ENCODE data around the gene RNF175.

The RNF175 gene

DNA sequence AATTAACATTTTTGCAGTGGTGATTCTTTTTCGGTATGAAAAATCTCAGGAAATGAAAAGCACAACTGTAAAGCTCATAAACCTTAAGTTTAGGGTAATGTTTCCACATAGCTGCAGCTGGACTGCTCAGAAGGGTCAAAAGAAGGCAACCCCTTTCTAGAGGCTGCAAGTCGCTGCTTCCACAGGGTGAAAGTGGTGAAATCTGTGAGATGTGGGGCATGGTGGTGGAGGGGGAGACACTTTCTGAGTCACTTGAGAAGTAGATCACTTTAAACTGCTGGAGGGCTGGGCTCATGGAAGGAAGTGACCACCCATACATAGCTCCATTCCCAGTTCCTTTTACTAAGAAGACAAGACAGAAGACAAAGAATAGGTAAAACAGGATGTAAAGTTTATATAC, 20.4 kb upstream of the RNF175 start:
- no peak for DNase-seq (ENCODE audit: low read depth)
- no peak overlapping the region for H3K4me3 ChIP-seq (ENCODE audit: low read length)
- TF ChIP-seq, protein P1, sequence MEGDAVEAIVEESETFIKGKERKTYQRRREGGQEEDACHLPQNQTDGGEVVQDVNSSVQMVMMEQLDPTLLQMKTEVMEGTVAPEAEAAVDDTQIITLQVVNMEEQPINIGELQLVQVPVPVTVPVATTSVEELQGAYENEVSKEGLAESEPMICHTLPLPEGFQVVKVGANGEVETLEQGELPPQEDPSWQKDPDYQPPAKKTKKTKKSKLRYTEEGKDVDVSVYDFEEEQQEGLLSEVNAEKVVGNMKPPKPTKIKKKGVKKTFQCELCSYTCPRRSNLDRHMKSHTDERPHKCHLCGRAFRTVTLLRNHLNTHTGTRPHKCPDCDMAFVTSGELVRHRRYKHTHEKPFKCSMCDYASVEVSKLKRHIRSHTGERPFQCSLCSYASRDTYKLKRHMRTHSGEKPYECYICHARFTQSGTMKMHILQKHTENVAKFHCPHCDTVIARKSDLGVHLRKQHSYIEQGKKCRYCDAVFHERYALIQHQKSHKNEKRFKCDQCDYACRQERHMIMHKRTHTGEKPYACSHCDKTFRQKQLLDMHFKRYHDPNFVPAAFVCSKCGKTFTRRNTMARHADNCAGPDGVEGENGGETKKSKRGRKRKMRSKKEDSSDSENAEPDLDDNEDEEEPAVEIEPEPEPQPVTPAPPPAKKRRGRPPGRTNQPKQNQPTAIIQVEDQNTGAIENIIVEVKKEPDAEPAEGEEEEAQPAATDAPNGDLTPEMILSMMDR (conservative IDR thresholded peaks at IDR 0.05; ENCODE audit: low read depth, low read length) = no peak

DNA sequence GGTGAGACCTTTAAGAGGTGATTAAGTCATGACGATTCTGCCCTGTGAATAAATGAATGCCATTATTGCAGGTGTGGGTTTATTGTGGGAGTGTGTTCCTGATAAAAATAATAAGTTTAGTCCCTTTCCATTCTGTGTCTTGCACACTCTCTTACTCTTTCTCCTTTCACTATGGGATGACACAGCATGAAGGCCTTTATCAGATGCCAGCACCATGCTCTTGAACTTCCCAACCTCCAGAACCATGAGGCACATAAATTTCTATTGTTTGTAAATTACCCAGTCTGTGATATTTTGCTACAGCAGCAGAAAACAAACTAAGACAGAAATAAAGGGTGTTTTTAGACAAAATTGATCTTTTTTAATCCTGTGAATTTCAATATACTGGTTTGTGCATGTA, 18.6 kb upstream of the RNF175 start:
- TF ChIP-seq, protein P1 (conservative IDR thresholded peaks at IDR 0.05; ENCODE audit: low read depth, low read length) = no peak
- no peak overlapping the region for H3K4me3 ChIP-seq (ENCODE audit: low read length)
- DNase-seq (ENCODE audit: low read depth) = no peak

DNA sequence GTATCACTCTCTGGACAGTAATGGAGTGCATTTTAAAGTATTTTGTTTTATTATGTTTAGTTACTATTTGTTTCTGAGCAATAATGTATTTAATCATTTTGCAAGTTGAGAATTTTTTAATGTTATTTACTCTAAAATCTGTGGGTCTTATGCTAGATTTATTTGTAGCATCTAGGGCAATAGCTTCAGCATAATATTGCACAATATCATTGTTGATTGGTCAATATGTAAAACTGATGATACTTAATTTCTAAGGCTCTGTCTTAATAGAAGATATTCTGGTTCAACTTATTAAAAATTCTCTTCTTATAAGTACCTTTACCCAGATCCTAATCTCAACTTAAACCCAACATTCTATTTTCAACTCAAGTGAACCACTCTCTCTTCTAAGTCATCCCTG, 17.6 kb upstream of the RNF175 start:
- DNase-seq (ENCODE audit: low read depth) = no peak
- TF ChIP-seq, protein P1 (conservative IDR thresholded peaks at IDR 0.05; ENCODE audit: low read depth, low read length) = no peak
- no peak overlapping the region for H3K4me3 ChIP-seq (ENCODE audit: low read length)

DNA sequence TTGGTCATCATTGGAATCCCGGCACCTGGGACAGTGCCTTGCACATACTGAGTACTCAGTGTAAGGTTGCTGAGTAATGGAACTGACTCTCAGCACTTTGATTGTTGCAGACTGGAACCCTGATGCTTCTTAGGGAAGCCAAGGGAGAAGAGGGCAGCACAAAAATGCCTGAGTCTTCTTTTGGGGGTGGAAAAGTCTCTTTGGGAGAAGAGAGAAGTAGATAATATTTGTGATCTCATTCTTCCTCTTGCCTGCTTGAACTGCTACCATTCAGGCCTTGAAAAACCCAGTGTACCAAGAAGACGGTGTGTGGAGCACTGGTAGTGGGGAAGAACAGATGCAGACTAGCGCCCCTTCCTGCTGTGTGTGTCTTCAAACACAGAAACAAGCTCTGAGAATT, 16.8 kb upstream of the RNF175 start:
- DNase-seq (ENCODE audit: low read depth) = no peak
- TF ChIP-seq, protein P1 (conservative IDR thresholded peaks at IDR 0.05; ENCODE audit: low read depth, low read length) = no peak
- H3K4me3 ChIP-seq (ENCODE audit: low read length) = no peak overlapping the region

DNA sequence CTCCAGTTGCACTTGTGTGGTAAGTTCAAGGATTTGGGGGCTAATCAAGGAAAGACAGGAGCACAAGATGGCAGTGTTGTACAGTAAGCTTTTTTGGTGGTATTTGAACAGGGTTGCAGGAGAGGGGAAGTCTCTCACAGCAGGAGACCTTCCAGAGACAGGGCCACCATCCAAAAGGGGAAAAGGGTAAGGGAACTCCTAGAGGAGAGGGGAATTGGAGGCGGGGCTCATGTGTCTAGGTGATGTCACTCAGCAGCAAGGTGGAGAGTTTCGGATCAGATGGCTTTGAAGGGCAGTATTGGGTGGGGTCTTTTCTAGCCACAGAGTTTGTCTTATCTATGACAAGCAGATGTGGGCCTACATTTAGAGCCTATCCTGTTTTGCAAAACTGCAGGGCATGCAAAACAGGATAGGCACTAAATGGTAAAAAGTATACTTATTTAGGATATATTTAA, 13.4 kb upstream of the RNF175 start:
- no peak for DNase-seq (ENCODE audit: low read depth)
- TF ChIP-seq, protein P1 (conservative IDR thresholded peaks at IDR 0.05; ENCODE audit: low read depth, low read length) = peak; percentile 14
- no peak overlapping the region for H3K4me3 ChIP-seq (ENCODE audit: low read length)

DNA sequence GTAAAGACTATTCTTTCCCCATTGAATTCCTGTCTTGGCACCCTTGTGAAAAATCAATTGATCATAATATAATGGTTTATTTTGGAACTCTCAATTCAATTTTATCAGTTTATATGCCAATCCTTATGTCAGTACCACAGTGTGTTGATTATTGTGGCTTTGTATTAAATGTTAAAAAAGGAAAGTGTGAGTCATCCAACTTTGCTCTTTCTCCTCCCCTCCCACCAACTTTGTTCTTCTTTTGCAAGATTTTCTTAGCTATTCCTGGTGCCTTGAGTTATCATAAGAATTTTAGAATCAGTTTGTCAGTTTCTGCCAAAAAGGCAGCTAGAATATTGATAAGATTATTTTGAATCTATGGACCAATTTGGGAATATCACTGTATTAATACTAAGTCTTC, 11.2 kb upstream of the RNF175 start:
- H3K4me3 ChIP-seq (ENCODE audit: low read length) = no peak overlapping the region
- DNase-seq (ENCODE audit: low read depth) = no peak
- TF ChIP-seq, protein P1 (conservative IDR thresholded peaks at IDR 0.05; ENCODE audit: low read depth, low read length) = no peak

DNA sequence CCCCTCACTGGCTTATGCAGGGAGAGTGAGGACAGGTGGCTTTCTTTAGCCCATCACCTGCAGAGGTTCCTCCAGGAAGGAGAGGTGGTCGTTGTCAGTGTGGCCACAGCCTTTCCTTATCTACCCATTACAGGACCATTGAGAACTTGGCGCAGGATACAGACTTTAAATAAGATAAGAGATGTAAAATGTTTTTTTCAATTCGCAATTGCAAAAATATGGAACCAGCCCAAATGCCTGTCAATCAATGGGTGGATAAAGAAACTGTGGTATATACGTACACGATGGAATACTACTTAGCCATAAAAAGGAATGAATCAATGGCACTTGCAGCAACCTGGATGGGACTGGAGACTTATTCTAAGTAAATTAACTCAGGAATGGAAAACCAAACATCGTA, 6.9 kb upstream of the RNF175 start:
- TF ChIP-seq, protein P1 (conservative IDR thresholded peaks at IDR 0.05; ENCODE audit: low read depth, low read length) = no peak
- DNase-seq (ENCODE audit: low read depth) = no peak
- H3K4me3 ChIP-seq (ENCODE audit: low read length) = no peak overlapping the region

Data from retinal pigment epithelial cell (primary cell).